KMS-11 (cell line): ENCODE measurements around the gene MEP1B.
"Not testable (repeated sequence)": the region's sequence is repeated elsewhere in the genome, so short reads cannot be mapped to it uniquely, and the experiment has no call there.

Source experiments
- H2AFZ ChIP-seq: fragments of 200-600 bp; sonication (generic); 2 replicates; pipeline ENCODE4 v1.6.1; 2016; ENCODE audit warnings: antibody characterized with exemption, mixed run types, low read depth
- H3K27ac ChIP-seq: fragments of 200-600 bp; sonication (generic); 2 replicates; pipeline ENCODE4 v1.6.1; 2016; ENCODE audit warnings: mild to moderate bottlenecking, mixed run types
- H3K27me3 ChIP-seq: fragments of 200-600 bp; sonication (generic); 2 replicates; pipeline ENCODE4 v1.6.1; 2017; ENCODE audit warnings: mild to moderate bottlenecking, low read depth, mixed run types, moderate library complexity; ENCODE audit not compliant: insufficient read depth
- H3K36me3 ChIP-seq: fragments of 200-600 bp; sonication (generic); 2 replicates; pipeline ENCODE4 v1.6.1; 2017; ENCODE audit warnings: mild to moderate bottlenecking, mixed run types; ENCODE audit not compliant: insufficient read depth
- H3K4me1 ChIP-seq: fragments of 200-600 bp; sonication (generic); 2 replicates; pipeline ENCODE4 v1.6.1; 2016; ENCODE audit warnings: mild to moderate bottlenecking, low read depth, mixed run types; ENCODE audit not compliant: poor library complexity, severe bottlenecking
- H3K4me2 ChIP-seq: fragments of 200-600 bp; sonication (generic); 2 replicates; pipeline ENCODE4 v1.7.0; 2016; ENCODE audit warnings: mild to moderate bottlenecking, mixed run types
- H3K4me3 ChIP-seq: fragments of 200-600 bp; sonication (generic); IDR thresholded peaks from 2 replicates; pipeline ENCODE4 v1.6.1; 2017; ENCODE audit warnings: low read depth, low read length, mixed read lengths; ENCODE audit not compliant: insufficient read depth
- H3K79me2 ChIP-seq: fragments of 200-600 bp; sonication (generic); 2 replicates; pipeline ENCODE4 v1.6.1; 2016; ENCODE audit warnings: low read depth, mixed run types; ENCODE audit not compliant: insufficient read depth
- H3K9ac ChIP-seq: fragments of 200-600 bp; sonication (generic); 2 replicates; pipeline ENCODE4 v1.6.1; 2016; ENCODE audit warnings: mild to moderate bottlenecking, mixed run types
- H4K20me1 ChIP-seq: fragments of 200-600 bp; sonication (generic); 2 replicates; pipeline ENCODE4 v1.6.1; 2016; ENCODE audit warnings: mild to moderate bottlenecking, mixed run types; ENCODE audit not compliant: insufficient read depth
- CTCF ChIP-seq: fragments of 200-600 bp; sonication (generic); conservative IDR thresholded peaks from 2 replicates; pipeline ENCODE4 v1.6.1; 2017; ENCODE audit warnings: low read depth, mild to moderate bottlenecking, antibody characterized with exemption, low read length, moderate library complexity, mixed read lengths

The MEP1B gene

GRCh38 chr18:32157580-32157979, 32.3 kb upstream of the MEP1B start:
- H3K79me2 ChIP-seq: no peaks in the 10 kb centered on the region
- H2AFZ ChIP-seq: peak overlapping the region; percentile 56
- no peaks in the 10 kb centered on the region for H4K20me1 ChIP-seq
- no peaks in the 10 kb centered on the region for H3K27me3 ChIP-seq
- no peak overlapping the region for H3K4me3 ChIP-seq
- H3K4me2 ChIP-seq: peak overlapping the region; percentile 57; the same call in 1 of the 2 replicates
- H3K36me3 ChIP-seq: no peaks in the 10 kb centered on the region
- H3K4me1 ChIP-seq: peaks cover 12% of the 10 kb centered on the region
- H3K27ac ChIP-seq: no peak overlapping the region
- no peak overlapping the region for H3K9ac ChIP-seq
- no peak for TF ChIP-seq CTCF

GRCh38 chr18:32158108-32158624, 31.7 kb upstream of the MEP1B start:
- H4K20me1 ChIP-seq: no peaks in the 10 kb centered on the region
- H3K4me3 ChIP-seq: no peak overlapping the region
- H3K9ac ChIP-seq: no peak overlapping the region
- H2AFZ ChIP-seq: peak overlapping the region; percentile 56
- no peaks in the 10 kb centered on the region for H3K79me2 ChIP-seq
- peak overlapping the region; percentile 57; the same call in 1 of the 2 replicates for H3K4me2 ChIP-seq
- no peaks in the 10 kb centered on the region for H3K36me3 ChIP-seq
- no peak overlapping the region for H3K27ac ChIP-seq
- H3K27me3 ChIP-seq: no peaks in the 10 kb centered on the region
- peaks cover 6% of the 10 kb centered on the region for H3K4me1 ChIP-seq
- TF ChIP-seq CTCF: peak; percentile 96

GRCh38 chr18:32158631-32159030, 31.2 kb upstream of the MEP1B start:
- H3K27ac ChIP-seq, H3K9ac ChIP-seq, H3K27me3 ChIP-seq, H3K79me2 ChIP-seq, H3K4me3 ChIP-seq, H3K4me2 ChIP-seq, H4K20me1 ChIP-seq, H3K4me1 ChIP-seq, H3K36me3 ChIP-seq: not testable (repeated sequence)
- peak overlapping the region; percentile 56; the same call in 1 of the 2 replicates for H2AFZ ChIP-seq

- no peak overlapping the region for H3K4me2 ChIP-seq
- H3K4me3 ChIP-seq: no peak overlapping the region
- no peaks in the 10 kb centered on the region for H3K27me3 ChIP-seq
- no peaks in the 10 kb centered on the region for H4K20me1 ChIP-seq
- peaks cover 4% of the 10 kb centered on the region for H3K4me1 ChIP-seq
- H2AFZ ChIP-seq: no peak overlapping the region
- H3K79me2 ChIP-seq: no peaks in the 10 kb centered on the region
- no peak overlapping the region for H3K9ac ChIP-seq
- no peaks in the 10 kb centered on the region for H3K36me3 ChIP-seq
- H3K27ac ChIP-seq: no peak overlapping the region
- TF ChIP-seq CTCF: no peak
Measured at GRCh38 chr18:32160547-32160946, 29.3 kb upstream of the MEP1B start.

- Histone ChIP-seq H3K27ac (no peak overlapping the region), H3K4me2 (no peak overlapping the region), H3K27me3 (no peaks in the 10 kb centered on the region), H3K79me2 (no peaks in the 10 kb centered on the region), H2AFZ (no peak overlapping the region), H4K20me1 (no peaks in the 10 kb centered on the region), H3K9ac (no peak overlapping the region), H3K36me3 (no peaks in the 10 kb centered on the region), H3K4me3 (no peak overlapping the region), H3K4me1 (no peaks in the 10 kb centered on the region)
- no peak for TF ChIP-seq CTCF
Measured at GRCh38 chr18:32167980-32168730, 21.7 kb upstream of the MEP1B start.
